NCI-H1417 treated with DMSO at 0.1 percent for 48 hours (cell line): ENCODE measurements around the gene KCNJ9.
"Not testable (repeated sequence)": the region's sequence is repeated elsewhere in the genome, so short reads cannot be mapped to it uniquely, and the experiment has no call there.

Source experiments
- DNase-seq: peaks from one replicate; lab custom pipeline; 2025; lab: John Stamatoyannopoulos, UW

KCNJ9 gene

DNA sequence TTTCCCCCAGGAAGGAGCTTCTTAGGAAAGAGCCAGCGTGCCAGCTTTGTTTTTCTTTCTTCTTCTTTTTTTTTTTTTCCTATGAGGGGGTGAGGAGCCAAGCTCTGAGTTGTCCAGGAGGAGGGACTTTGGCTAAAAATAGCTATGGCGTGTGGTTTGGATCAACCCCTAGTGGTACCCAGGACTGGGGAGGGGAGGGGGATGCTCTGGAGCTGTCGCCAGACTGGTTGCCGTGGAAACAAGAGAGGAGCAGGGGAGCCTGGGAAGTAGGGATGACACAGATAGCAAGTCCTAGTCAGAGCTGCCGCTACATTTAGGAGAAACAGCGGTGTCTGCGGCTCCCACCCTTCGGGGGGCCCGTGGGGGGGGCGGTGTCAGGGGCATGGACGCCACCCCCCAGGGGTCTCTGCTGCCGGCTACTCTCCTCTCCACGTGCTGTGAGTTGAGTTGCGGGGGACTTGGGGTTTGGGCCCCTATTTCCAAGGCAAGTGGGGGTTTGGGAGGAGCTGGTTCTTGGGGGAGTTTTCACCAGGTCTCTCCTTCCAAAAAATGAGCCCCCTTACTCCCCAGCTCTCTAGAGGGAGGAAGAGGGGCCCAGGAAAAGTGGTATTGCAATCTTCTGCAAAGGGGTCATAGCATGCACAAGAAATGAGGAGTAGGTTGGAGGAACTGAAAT, at the start of gene KCNJ9:
Gene KCNJ9 (plus strand): TSS at position 278 of the 676 bp plus-strand sequence. CDS start 2,493 bp downstream, outside the sequence.
- no peak for DNase-seq

DNA sequence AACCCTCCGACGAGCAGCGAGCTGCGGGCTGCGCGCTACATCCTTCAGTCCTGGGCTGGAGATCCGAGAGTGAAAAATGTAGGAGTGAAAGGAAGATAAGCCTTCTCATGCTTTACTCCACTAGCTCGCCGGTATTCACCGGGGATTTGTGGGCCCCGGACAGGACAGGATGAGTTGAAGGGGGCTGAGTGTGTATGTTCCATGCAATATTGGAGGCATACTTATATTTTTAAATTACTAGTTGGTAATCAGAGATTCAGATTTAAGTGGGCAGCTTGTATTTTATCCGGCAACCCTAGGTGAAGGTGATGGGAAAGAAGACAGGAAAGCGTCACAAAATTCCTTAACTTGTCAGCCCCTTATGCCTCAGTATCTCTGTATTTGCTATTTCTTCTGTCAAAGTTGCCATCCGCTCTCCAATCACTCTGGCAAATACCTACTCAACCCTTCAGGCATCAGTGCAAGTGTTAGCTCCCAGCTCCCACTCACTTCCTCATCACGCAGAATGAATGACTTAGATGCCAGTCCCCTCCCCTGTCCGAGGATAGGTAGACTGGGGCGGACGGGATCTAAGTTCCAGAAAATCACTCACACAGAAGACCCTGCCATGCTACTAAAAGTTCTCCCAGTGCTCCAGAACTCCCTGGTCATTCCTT, 49.0 kb upstream of the KCNJ9 start:
- DNase-seq: no peak

DNA sequence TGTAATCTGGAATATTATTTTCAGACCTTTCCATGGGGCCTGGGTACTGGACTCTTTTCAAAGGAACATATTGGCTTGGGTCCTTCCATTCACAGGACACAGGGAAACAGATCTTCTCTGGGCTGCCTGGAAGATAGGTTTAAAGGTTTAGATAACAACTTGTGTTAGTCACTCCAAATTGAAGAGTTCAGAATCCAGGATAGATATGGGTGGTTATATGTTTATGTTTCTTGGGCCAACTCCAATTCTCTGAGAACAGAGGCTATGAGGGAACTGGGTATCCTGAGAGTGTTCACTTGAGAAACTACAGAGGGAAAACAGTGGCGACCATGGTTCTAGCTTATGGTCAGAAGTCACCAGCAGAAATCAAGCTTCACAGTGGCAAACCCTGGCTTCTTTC, 40.9 kb upstream of the KCNJ9 start:
- DNase-seq: no peak

DNA sequence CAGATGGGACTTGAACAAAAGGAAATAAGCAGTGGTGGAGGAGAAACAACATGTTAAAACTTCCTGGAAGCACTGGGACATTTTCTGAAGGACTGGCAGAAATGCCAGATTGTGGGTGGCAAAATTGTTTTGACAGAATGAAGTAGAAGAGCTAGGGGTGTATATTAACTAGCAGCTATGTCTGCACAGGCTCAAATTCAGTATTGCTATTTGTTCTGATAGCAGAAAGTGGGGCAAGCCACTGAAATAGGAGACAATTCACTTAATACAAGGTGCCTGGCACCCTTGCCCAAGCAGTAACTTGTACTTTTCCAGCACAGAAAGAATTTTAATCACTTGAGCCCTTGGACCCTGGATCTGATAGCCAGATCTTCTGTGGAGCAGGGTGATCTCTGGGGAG, 37.8 kb upstream of the KCNJ9 start:
- DNase-seq: no peak

GRCh38 chr1:160045653-160046052, 35.7 kb upstream of the KCNJ9 start:
- no peak for DNase-seq

GRCh38 chr1:160046494-160047110, 34.7 kb upstream of the KCNJ9 start:
- no peak for DNase-seq

DNA sequence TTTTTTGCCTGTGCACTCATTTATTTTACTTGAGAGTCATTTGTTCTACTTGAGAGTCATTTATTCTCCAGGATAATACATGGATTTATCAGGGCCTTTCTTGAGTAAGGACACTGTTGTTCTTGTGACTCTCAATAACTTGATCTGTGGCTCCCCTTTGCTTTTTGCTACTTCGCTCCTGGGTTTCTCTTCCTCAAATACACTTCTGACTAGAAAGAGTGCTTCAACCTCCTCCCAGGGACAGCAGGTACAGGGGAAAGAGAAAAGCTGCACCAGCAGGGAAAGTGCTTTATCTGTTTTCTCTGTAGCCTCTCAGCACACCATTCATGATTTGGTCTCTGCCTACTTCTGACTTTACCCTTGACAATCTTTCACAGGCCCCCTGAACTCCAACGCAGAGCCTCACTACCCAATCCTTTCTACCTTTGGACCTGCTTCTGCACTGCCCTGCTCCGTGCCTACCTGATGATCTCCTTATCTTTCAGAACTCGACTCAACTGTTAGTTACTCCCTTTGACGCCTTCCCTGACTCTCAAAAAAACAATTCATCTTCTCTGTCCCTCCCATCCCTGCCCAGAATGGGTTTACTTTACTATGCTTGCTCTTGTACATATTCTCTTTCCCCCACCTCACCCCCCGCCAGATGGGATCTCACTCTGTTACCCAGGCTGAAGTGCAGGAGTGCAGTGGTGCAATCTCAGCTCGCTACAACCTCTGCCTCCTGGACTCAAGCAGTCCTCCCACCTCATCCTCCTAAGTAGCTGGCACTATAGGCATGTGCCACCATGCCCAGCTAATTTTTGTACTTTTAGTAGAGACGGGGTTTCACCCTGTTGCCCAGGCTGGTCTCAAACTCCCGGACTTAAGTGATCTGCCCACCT, 34.0 kb upstream of the KCNJ9 start:
- DNase-seq: no peak

GRCh38 chr1:160048335-160048734, 33.0 kb upstream of the KCNJ9 start:
- DNase-seq: no peak

DNA sequence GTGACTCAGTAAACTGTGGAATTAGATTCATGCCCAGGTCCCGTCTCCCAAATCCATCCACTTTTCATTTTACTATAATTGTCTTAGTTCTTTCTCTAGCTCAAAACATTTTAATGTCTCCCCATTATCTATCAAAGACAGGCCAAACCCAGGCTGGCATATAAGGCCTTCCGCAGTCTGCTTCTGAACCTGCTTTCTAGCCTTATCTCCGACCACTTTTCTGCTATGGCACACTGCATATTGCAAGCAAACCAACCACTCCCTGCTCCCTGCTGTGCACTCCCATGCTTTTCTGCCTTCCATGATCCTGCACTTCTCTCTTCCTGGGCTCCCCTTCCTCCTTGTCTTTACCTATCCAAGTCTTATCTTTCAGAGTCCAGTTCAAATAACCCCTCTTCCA, 32.2 kb upstream of the KCNJ9 start:
- no peak for DNase-seq

- DNase-seq: not testable (repeated sequence)
Observed at GRCh38 chr1:160050182-160050581, 31.2 kb upstream of the KCNJ9 start.

GRCh38 chr1:160050619-160051018, 30.7 kb upstream of the KCNJ9 start:
- DNase-seq: no peak

- DNase-seq: no peak
Observed at GRCh38 chr1:160052936-160053335, 28.4 kb upstream of the KCNJ9 start.

DNA sequence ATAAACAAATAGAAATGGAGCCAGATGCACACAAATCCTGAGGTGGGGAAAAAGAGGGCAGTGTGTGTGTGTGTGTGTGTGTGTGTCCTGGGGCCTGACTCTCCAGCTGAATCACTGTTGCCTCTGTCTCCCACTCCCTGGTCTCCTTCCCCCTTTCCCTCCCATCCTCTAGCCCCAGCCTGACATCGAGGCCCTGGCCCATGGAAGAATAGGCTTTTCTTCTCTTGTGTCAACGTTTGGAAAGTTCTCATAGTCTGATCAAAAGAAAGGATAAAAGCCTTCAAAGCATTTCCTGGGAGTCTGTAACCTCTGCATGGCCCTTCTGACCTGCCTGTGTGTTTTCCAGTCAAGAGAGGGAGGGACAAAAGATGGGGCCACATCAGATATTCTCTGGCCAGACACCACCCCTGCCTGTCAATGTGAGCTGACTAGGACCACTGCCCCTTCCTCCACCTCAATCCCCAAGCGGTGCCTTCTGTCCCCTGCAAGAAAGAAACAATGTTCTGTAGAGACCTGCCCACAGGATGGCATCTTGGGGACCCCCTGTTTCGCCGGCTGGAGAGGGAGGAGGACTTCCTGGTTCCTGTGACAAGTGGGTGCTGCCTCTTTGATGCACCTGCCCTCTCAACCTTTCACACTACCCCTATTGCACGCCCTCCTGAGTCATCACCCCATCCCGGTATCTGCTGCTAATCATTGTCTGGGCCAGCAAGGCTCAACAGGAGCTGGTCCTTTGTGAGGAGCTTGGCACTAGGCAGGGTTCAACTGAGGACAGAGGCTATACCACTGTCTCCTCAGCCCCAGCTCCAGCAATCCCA, 27.6 kb upstream of the KCNJ9 start:
- no peak for DNase-seq

GRCh38 chr1:160056648-160057169, 24.6 kb upstream of the KCNJ9 start:
- DNase-seq: no peak

DNA sequence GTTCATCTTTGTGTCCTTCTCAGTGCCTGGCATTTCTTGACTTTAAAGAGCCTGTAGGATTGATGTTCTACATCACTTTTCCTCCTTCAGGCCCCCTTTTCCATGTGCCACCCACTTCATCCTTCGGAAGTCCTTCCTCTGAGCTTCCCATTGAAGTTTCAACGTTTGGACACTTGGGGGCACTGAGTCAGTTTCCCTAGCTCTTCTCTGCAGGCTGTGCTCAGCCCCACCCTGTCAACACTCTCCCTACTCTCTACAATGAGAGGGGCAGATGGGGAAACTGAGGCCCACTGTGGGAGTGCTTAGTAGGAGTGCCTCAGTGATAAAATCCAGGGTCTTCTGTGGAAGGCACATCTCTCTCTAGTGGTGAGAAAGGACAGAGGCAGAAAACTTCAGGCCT, 23.3 kb upstream of the KCNJ9 start:
- no peak for DNase-seq

GRCh38 chr1:160061369-160062229, 19.7 kb upstream of the KCNJ9 start:
- no peak for DNase-seq

DNA sequence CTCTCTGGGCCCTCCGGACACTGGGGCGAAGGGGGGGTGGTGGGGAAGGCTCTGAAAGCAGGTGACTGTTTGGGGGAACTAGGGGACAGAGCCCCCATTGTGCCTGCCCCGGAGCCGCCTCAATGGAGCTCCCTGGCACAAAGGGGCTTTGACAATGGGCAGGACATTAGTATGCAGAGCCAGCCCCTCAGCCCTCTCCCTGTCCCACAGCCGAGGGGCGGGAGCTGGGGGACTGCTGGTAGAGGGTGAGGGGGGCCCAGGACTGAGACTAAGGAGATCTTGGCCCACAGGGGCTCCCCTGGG, 19.2 kb upstream of the KCNJ9 start:
- no peak for DNase-seq

DNA sequence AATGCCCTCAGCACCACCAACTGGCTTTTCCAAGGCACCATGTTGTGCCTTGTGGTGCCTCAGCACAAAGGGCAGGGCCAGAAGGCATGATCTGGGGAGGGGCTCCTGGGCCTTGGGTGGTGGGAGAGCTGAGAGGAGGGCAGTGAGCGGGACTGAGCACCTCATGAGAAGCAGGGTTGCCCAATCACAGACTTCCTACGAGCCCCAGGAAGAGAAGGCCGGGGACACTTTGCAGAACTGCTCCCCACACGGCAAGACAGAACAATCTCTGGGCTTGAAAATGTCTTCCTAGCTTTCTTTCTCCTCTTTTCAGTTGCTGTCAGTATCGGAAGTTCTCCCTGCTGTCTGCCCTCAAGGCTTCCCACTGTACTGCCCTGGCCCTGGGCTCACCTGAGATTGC, 18.2 kb upstream of the KCNJ9 start:
- no peak for DNase-seq

- no peak for DNase-seq
Observed at GRCh38 chr1:160064164-160064563, 17.2 kb upstream of the KCNJ9 start.

DNA sequence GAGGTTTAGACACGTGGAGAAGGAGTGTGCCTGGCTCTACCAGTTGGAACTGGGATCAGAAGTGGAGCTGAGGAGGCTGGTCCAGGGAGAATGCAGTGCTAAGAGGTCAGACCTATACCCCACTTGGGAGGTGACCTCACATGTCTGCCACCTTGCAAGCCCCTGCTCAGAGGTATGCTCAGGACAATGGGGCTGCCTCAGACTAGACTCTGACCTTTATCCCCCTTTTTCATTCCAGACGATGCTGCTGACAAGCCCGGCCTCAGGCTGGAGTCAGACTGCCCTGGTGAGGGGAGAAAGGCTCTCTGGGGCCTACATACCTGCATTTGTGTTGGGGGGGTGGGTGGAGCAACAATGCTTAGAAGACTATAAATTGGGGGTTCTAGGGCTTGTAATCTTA, 16.6 kb upstream of the KCNJ9 start:
- DNase-seq: no peak
